ENCODE measurements around the gene CLASRP.

Gene CLASRP

GRCh38 chr19:45027371-45027770 is 11.5 kb upstream of the CLASRP start:
- WGBS (ENCODE audit: extremely low coverage, insufficient coverage, low lambda C conversion rate): no CpG with 5 or more reads among the region's 2 CpGs
- no peak for DNase-seq

GRCh38 chr19:45030825-45031224 is 8.0 kb upstream of the CLASRP start:
- Histone ChIP-seq H3K27ac (ENCODE audit: low read depth, low read length) (no peak overlapping the region), H3K9ac (ENCODE audit: low read length) (no peak overlapping the region), H3K4me1 (ENCODE audit: control insufficient read depth, low read depth, low read length) (no peaks in the 10 kb centered on the region), H2BK15ac (replicated peaks; ENCODE audit: low read depth) (no peak overlapping the region), H4K8ac (ENCODE audit: low read depth, low read length) (no peak overlapping the region), H3K4ac (ENCODE audit: low read depth, low read length) (no peak overlapping the region), H2AK5ac (ENCODE audit: low read length) (no peak overlapping the region), H3K36me3 (ENCODE audit: control insufficient read depth, insufficient read depth, low read length) (no peaks in the 10 kb centered on the region), H3K4me2 (ENCODE audit: low read length) (no peak overlapping the region), H3K79me1 (ENCODE audit: low read length) (no peaks in the 10 kb centered on the region), H3K4me3 (ENCODE audit: low read length) (no peak overlapping the region), H2BK120ac (ENCODE audit: low read depth, low read length) (no peak overlapping the region), H2BK5ac (ENCODE audit: low read length) (no peak overlapping the region), H3K23ac (ENCODE audit: low read length) (no peak overlapping the region), H3K27me3 (ENCODE audit: insufficient read depth, low read length, poor library complexity) (no peaks in the 10 kb centered on the region), H4K5ac (ENCODE audit: low read length) (no peak overlapping the region), H3K18ac (ENCODE audit: low read length) (no peak overlapping the region), H3K56ac (ENCODE audit: low read length) (no peak overlapping the region), H3K79me2 (ENCODE audit: control insufficient read depth, insufficient read depth, low read length) (no peaks in the 10 kb centered on the region)
- DNase-seq: no peak
- WGBS (ENCODE audit: extremely low coverage, insufficient coverage, low lambda C conversion rate): no CpG with 5 or more reads among the region's 6 CpGs

More at GRCh38 chr19:45027371-45027770, 11.5 kb upstream of the CLASRP start:
- Histone ChIP-seq H2BK5ac (ENCODE audit: low read length) (no peak overlapping the region), H3K9ac (ENCODE audit: low read length) (no peak overlapping the region), H3K4ac (ENCODE audit: low read depth, low read length) (no peak overlapping the region), H3K18ac (ENCODE audit: low read length) (no peak overlapping the region), H4K5ac (ENCODE audit: low read length) (no peak overlapping the region), H3K79me2 (ENCODE audit: control insufficient read depth, insufficient read depth, low read length) (no peaks in the 10 kb centered on the region), H3K56ac (ENCODE audit: low read length) (no peak overlapping the region), H3K27me3 (ENCODE audit: insufficient read depth, low read length, poor library complexity) (no peaks in the 10 kb centered on the region), H3K4me1 (ENCODE audit: control insufficient read depth, low read depth, low read length) (no peaks in the 10 kb centered on the region), H3K23ac (ENCODE audit: low read length) (no peak overlapping the region), H2BK120ac (ENCODE audit: low read depth, low read length) (no peak overlapping the region), H3K79me1 (ENCODE audit: low read length) (no peaks in the 10 kb centered on the region), H4K8ac (ENCODE audit: low read depth, low read length) (no peak overlapping the region), H2AK5ac (ENCODE audit: low read length) (no peak overlapping the region), H3K27ac (ENCODE audit: low read depth, low read length) (no peak overlapping the region), H3K36me3 (ENCODE audit: control insufficient read depth, insufficient read depth, low read length) (no peaks in the 10 kb centered on the region), H2BK15ac (replicated peaks; ENCODE audit: low read depth) (no peak overlapping the region), H3K4me2 (ENCODE audit: low read length) (no peak overlapping the region), H3K4me3 (ENCODE audit: low read length) (no peak overlapping the region)

- Histone ChIP-seq H3K79me1 (ENCODE audit: low read length) (no peaks in the 10 kb centered on the region), H3K36me3 (ENCODE audit: control insufficient read depth, insufficient read depth, low read length) (no peaks in the 10 kb centered on the region), H3K27ac (ENCODE audit: low read depth, low read length) (no peak overlapping the region), H3K27me3 (ENCODE audit: insufficient read depth, low read length, poor library complexity) (no peaks in the 10 kb centered on the region), H3K79me2 (ENCODE audit: control insufficient read depth, insufficient read depth, low read length) (no peaks in the 10 kb centered on the region), H2BK120ac (ENCODE audit: low read depth, low read length) (no peak overlapping the region), H3K4me3 (ENCODE audit: low read length) (no peak overlapping the region), H3K4me2 (ENCODE audit: low read length) (no peak overlapping the region), H3K23ac (ENCODE audit: low read length) (no peak overlapping the region), H4K5ac (ENCODE audit: low read length) (no peak overlapping the region), H4K8ac (ENCODE audit: low read depth, low read length) (no peak overlapping the region), H3K4ac (ENCODE audit: low read depth, low read length) (no peak overlapping the region), H2AK5ac (ENCODE audit: low read length) (no peak overlapping the region), H2BK5ac (ENCODE audit: low read length) (no peak overlapping the region), H3K56ac (ENCODE audit: low read length) (no peak overlapping the region), H3K9ac (ENCODE audit: low read length) (no peak overlapping the region), H2BK15ac (replicated peaks; ENCODE audit: low read depth) (no peak overlapping the region), H3K18ac (ENCODE audit: low read length) (no peak overlapping the region), H3K4me1 (ENCODE audit: control insufficient read depth, low read depth, low read length) (no peaks in the 10 kb centered on the region)
- WGBS (ENCODE audit: extremely low coverage, insufficient coverage, low lambda C conversion rate): no CpG with 5 or more reads among the region's 18 CpGs
- no peak for DNase-seq
Observed at GRCh38 chr19:45032421-45032820, 6.4 kb upstream of the CLASRP start.

GRCh38 chr19:45035755-45036154 is 3.1 kb upstream of the CLASRP start:
- H4K8ac ChIP-seq (ENCODE audit: low read depth, low read length): no peak overlapping the region
- no peak overlapping the region for H2BK5ac ChIP-seq (ENCODE audit: low read length)
- no peak overlapping the region for H2BK15ac ChIP-seq (replicated peaks; ENCODE audit: low read depth)
- WGBS (ENCODE audit: extremely low coverage, insufficient coverage, low lambda C conversion rate): no CpG with 5 or more reads among the region's 6 CpGs
- H3K79me2 ChIP-seq (ENCODE audit: control insufficient read depth, insufficient read depth, low read length): peaks cover 12% of the 10 kb centered on the region
- H3K18ac ChIP-seq (ENCODE audit: low read length): no peak overlapping the region
- no peak overlapping the region for H3K4me2 ChIP-seq (ENCODE audit: low read length)
- H2AK5ac ChIP-seq (ENCODE audit: low read length): no peak overlapping the region
- no peak overlapping the region for H3K4ac ChIP-seq (ENCODE audit: low read depth, low read length)
- no peak overlapping the region for H3K23ac ChIP-seq (ENCODE audit: low read length)
- no peaks in the 10 kb centered on the region for H3K36me3 ChIP-seq (ENCODE audit: control insufficient read depth, insufficient read depth, low read length)
- no peak overlapping the region for H2BK120ac ChIP-seq (ENCODE audit: low read depth, low read length)
- H3K79me1 ChIP-seq (ENCODE audit: low read length): peaks cover 7% of the 10 kb centered on the region
- H3K9ac ChIP-seq (ENCODE audit: low read length): no peak overlapping the region
- H3K27ac ChIP-seq (ENCODE audit: low read depth, low read length): no peak overlapping the region
- no peaks in the 10 kb centered on the region for H3K4me1 ChIP-seq (ENCODE audit: control insufficient read depth, low read depth, low read length)
- H3K56ac ChIP-seq (ENCODE audit: low read length): no peak overlapping the region
- no peak for DNase-seq
- H3K27me3 ChIP-seq (ENCODE audit: insufficient read depth, low read length, poor library complexity): no peaks in the 10 kb centered on the region
- no peak overlapping the region for H3K4me3 ChIP-seq (ENCODE audit: low read length)
- H4K5ac ChIP-seq (ENCODE audit: low read length): no peak overlapping the region

- no peak for DNase-seq
- Histone ChIP-seq H3K4ac (ENCODE audit: low read depth, low read length) (no peak overlapping the region), H3K79me2 (ENCODE audit: control insufficient read depth, insufficient read depth, low read length) (peaks cover 18% of the 10 kb centered on the region), H2BK5ac (ENCODE audit: low read length) (no peak overlapping the region), H3K4me3 (ENCODE audit: low read length) (no peak overlapping the region), H4K5ac (ENCODE audit: low read length) (no peak overlapping the region), H3K56ac (ENCODE audit: low read length) (no peak overlapping the region), H3K4me2 (ENCODE audit: low read length) (no peak overlapping the region), H3K18ac (ENCODE audit: low read length) (no peak overlapping the region), H3K9ac (ENCODE audit: low read length) (no peak overlapping the region), H3K36me3 (ENCODE audit: control insufficient read depth, insufficient read depth, low read length) (no peaks in the 10 kb centered on the region), H3K27me3 (ENCODE audit: insufficient read depth, low read length, poor library complexity) (no peaks in the 10 kb centered on the region), H3K27ac (ENCODE audit: low read depth, low read length) (no peak overlapping the region), H4K8ac (ENCODE audit: low read depth, low read length) (no peak overlapping the region), H3K79me1 (ENCODE audit: low read length) (peaks cover 14% of the 10 kb centered on the region), H3K4me1 (ENCODE audit: control insufficient read depth, low read depth, low read length) (no peaks in the 10 kb centered on the region), H2BK120ac (ENCODE audit: low read depth, low read length) (no peak overlapping the region), H2BK15ac (replicated peaks; ENCODE audit: low read depth) (no peak overlapping the region), H2AK5ac (ENCODE audit: low read length) (no peak overlapping the region), H3K23ac (ENCODE audit: low read length) (no peak overlapping the region)
- WGBS (ENCODE audit: extremely low coverage, insufficient coverage, low lambda C conversion rate): no CpG with 5 or more reads among the region's 37 CpGs
Observed at GRCh38 chr19:45037393-45038169, 1.3 kb upstream of the CLASRP start.

Data from mesendoderm (in vitro differentiated cells).